ENCODE results near the gene COL25A1. TPM values are rescaled to one million over a fixed set of nuclear protein-coding genes. Genes with fewer than 3 reads are reported as not detected.

The COL25A1 gene
- total RNA-seq (2021; ENCODE audit: unreplicated experiment) (not detected), Bru-seq, nascent RNA (percentile 16 among the genes with signal in this experiment), BruChase-seq, experiment 1, labeled RNA remaining after a 6-hour chase (percentile 15 among the genes with signal in this experiment), BruChase-seq, experiment 2, labeled RNA remaining after a 2-hour chase (percentile 18 among the genes with signal in this experiment)
- 0.04 and 0.07 TPM in 2 replicates for polyA plus RNA-seq (2012)
- long read RNA-seq, result 0 reads

- Histone ChIP-seq H3K79me2 (ENCODE audit: insufficient read depth, low read length) (no peaks in the 10 kb centered on the region), H4K20me1 (ENCODE audit: insufficient read depth) (no peaks in the 10 kb centered on the region), H3K36me3 (ENCODE audit: control insufficient read depth in 1 of 2, insufficient read depth in 2 of 2, low read length in 2 of 2) (no peaks in the 10 kb centered on the region), H3K27ac (ENCODE audit: low read depth, low read length) (no peak within 1 kb of the TSS), H3K9me2 (ENCODE audit: insufficient read depth) (no peaks in the 10 kb centered on the region), H3K9ac (ENCODE audit: low read length) (no peak within 1 kb of the TSS), H3K4me3 (replicated peaks in 1 of 2; ENCODE audit: low read depth in 1 of 2, low read length in 2 of 2) (no peak within 1 kb of the TSS), H3K4me1 (ENCODE audit: control insufficient read depth in 1 of 2, insufficient read depth in 2 of 2, low read length in 2 of 2) (no peaks in the 10 kb centered on the region), H3K9me3 (ENCODE audit: control insufficient read depth in 1 of 2, insufficient read depth in 1 of 2, low read depth in 1 of 2, low read length in 2 of 2) (no peaks in the 10 kb centered on the region), H2AFZ (ENCODE audit: low read depth, low read length, poor library complexity, severe bottlenecking) (no peak within 1 kb of the TSS), H3K27me3 (ENCODE audit: insufficient read depth, low read length) (peaks cover 14% of the 10 kb centered on the region), H3K4me2 (ENCODE audit: low read length) (no peak within 1 kb of the TSS)
- POLR2A ChIA-PET, result no interaction called here
- DNase-seq (ENCODE audit: low read depth, low spot score), result no peak
- RAD21 ChIA-PET (ENCODE audit: low non-redundant PET in 1 of 2, low total read pairs in 2 of 2, uncharacterized antibody in 2 of 2, unreplicated experiment in 2 of 2), result no interaction called here
- BruUV-seq (replicated peaks), result no TSS peak
- intact Hi-C loops (cut with micrococcal nuclease), result no loop called here
- TF ChIP-seq SRF (IDR thresholded peaks at IDR 0.05; ENCODE audit: low read depth) (no peak), FOSL1 (IDR thresholded peaks at IDR 0.05; ENCODE audit: low read depth) (no peak), CBX3 (IDR thresholded peaks at IDR 0.05; ENCODE audit: low read depth) (no peak), SP1 (IDR thresholded peaks at IDR 0.05; ENCODE audit: low read depth) (no peak), REST (IDR thresholded peaks at IDR 0.05; ENCODE audit: low read depth) (no peak), POLR2AphosphoS5 (IDR thresholded peaks at IDR 0.05; ENCODE audit: low read depth, low read length) (no peak), JUND (IDR thresholded peaks at IDR 0.05) (no peak), POLR2A (IDR thresholded peaks at IDR 0.05; ENCODE audit: borderline replicate concordance, extremely low read depth, insufficient read depth, insufficient read length) (no peak), ELF1 (IDR thresholded peaks at IDR 0.05; ENCODE audit: borderline replicate concordance, low read depth) (no peak), ATF3 (IDR thresholded peaks at IDR 0.05) (no peak), ZFX (IDR thresholded peaks at IDR 0.05) (no peak), TCF7L2 (IDR thresholded peaks at IDR 0.05; ENCODE audit: borderline replicate concordance, extremely low read depth, insufficient read depth, insufficient read length) (no peak), RAD21 (IDR thresholded peaks at IDR 0.05; ENCODE audit: low read depth) (no peak), ZNF274 (IDR thresholded peaks at IDR 0.05; ENCODE audit: low read depth, low read length) (no peak), SIN3A (IDR thresholded peaks at IDR 0.05; ENCODE audit: low read depth) (no peak), YY1 (IDR thresholded peaks at IDR 0.05; ENCODE audit: extremely low read depth, insufficient replicate concordance, low read depth, low read length) (no peak), EZH2 (IDR thresholded peaks at IDR 0.05) (no peak), CEBPB (IDR thresholded peaks at IDR 0.05; ENCODE audit: low read depth) (no peak)
- TF ChIP-seq, protein P1, sequence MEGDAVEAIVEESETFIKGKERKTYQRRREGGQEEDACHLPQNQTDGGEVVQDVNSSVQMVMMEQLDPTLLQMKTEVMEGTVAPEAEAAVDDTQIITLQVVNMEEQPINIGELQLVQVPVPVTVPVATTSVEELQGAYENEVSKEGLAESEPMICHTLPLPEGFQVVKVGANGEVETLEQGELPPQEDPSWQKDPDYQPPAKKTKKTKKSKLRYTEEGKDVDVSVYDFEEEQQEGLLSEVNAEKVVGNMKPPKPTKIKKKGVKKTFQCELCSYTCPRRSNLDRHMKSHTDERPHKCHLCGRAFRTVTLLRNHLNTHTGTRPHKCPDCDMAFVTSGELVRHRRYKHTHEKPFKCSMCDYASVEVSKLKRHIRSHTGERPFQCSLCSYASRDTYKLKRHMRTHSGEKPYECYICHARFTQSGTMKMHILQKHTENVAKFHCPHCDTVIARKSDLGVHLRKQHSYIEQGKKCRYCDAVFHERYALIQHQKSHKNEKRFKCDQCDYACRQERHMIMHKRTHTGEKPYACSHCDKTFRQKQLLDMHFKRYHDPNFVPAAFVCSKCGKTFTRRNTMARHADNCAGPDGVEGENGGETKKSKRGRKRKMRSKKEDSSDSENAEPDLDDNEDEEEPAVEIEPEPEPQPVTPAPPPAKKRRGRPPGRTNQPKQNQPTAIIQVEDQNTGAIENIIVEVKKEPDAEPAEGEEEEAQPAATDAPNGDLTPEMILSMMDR (IDR thresholded peaks at IDR 0.05 in 2 of 3, conservative IDR thresholded peaks at IDR 0.05 in 1 of 3; ENCODE audit: borderline replicate concordance in 1 of 3, insufficient read depth in 1 of 3, low read depth in 2 of 3, low read length in 2 of 3), result no peak
- TF ChIP-seq, protein P2, sequence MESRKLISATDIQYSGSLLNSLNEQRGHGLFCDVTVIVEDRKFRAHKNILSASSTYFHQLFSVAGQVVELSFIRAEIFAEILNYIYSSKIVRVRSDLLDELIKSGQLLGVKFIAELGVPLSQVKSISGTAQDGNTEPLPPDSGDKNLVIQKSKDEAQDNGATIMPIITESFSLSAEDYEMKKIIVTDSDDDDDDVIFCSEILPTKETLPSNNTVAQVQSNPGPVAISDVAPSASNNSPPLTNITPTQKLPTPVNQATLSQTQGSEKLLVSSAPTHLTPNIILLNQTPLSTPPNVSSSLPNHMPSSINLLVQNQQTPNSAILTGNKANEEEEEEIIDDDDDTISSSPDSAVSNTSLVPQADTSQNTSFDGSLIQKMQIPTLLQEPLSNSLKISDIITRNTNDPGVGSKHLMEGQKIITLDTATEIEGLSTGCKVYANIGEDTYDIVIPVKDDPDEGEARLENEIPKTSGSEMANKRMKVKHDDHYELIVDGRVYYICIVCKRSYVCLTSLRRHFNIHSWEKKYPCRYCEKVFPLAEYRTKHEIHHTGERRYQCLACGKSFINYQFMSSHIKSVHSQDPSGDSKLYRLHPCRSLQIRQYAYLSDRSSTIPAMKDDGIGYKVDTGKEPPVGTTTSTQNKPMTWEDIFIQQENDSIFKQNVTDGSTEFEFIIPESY (IDR thresholded peaks at IDR 0.05; ENCODE audit: extremely low read depth, insufficient replicate concordance, low read length), result no peak
- CTCF ChIA-PET, result no interaction called here
- no peak for ATAC-seq
Measured at GRCh38 chr4:109302361-109303139, at the start of gene COL25A1. Gene COL25A1 (minus strand): TSS chr4:109302658.
